Ascending aorta (tissue), 2 donors: ENCODE measurements around the gene KCNQ1OT1. TPM values are rescaled to one million over a fixed set of nuclear protein-coding genes. Genes with fewer than 3 reads are reported as not detected.

Source experiments
- DNase-seq, 2 donors: peaks; one replicate each; pipeline ENCODE4 v3.0.0-alpha.2; 2019; ENCODE audit warnings: low spot score in 2 of 2
- H3K27ac ChIP-seq, 2 donors: fragments of 200-600 bp; sonication (generic); one replicate each; pipeline ENCODE4 v1.5.1; 2016 to 2017; ENCODE audit warnings: mild to moderate bottlenecking in 1 of 2
- H3K27me3 ChIP-seq: fragments of 200-600 bp; sonication (generic); one replicate; pipeline ENCODE4 v1.5.1; 2017
- H3K36me3 ChIP-seq, 2 donors: fragments of 200-600 bp; sonication (generic); one replicate each; pipeline ENCODE4 v1.5.1; 2016
- H3K4me1 ChIP-seq, 2 donors: fragments of 200-600 bp; sonication (generic); one replicate each; pipeline ENCODE4 v1.5.1; 2016 to 2017; ENCODE audit warnings: mild to moderate bottlenecking in 1 of 2
- H3K4me3 ChIP-seq, 2 donors: fragments of 200-600 bp; sonication (generic); one replicate each; pipeline ENCODE4 v1.5.1; 2016 to 2017; ENCODE audit warnings: mild to moderate bottlenecking in 1 of 2
- H3K9me3 ChIP-seq, 2 donors: fragments of 200-600 bp; sonication (generic); one replicate each; pipeline ENCODE4 v1.5.1; 2016
- intact Hi-C: fragments of 100-400 bp; cut with DNase I; formaldehyde crosslinking; loops from one replicate; pipeline ENCODE4 v1.15.1; 2023
- total RNA-seq: library from RNA; depleted of rRNA; stranded (reverse); fragments of >200 nt; gene quantifications from one replicate; pipeline ENCODE4 v1.1.0, GENCODE V29; 2016
- TF ChIP-seq, protein P1 (sequence below), 3 experiments: fragments of 200-600 bp in 2 of 3; fragments of 450-650 bp in 1 of 3; sonication (generic) in 2 of 3; IDR thresholded peaks; one replicate each; pipeline ENCODE4 v1.5.1; 2016 to 2019; ENCODE audit warnings: antibody characterized with exemption in 3 of 3, mild to moderate bottlenecking in 1 of 3, moderate library complexity in 1 of 3

KCNQ1OT1 gene
- total RNA-seq, 1 donor from 2014 or later: 1.5 TPM

DNA sequence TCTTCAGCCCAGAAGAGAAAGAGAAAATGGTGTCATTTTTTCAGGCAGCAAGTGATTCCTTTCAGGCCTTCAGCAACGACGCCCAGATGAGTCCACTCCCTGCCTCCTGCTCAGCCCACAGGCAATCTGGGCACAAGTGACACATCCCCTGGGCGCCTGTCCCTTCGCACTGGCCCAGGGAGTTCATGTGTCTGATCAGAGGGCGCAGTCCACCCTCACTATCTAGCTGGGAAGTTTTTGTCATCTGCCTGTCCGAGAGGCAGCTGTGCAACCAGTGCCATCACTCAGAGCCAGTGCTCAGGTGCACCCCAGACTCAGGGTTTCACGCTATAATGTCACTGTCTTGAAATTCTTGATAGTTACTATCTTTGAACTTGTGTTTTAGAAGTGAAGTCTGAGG is 1.4 kb upstream of the KCNQ1OT1 start:
- Histone ChIP-seq H3K4me1 (peaks cover 0 to 4% of the 10 kb centered on the region in 2 donors), H3K27me3 (no peaks in the 10 kb centered on the region), H3K9me3 (no peaks in the 10 kb centered on the region), H3K27ac (peak overlapping the region; percentile 89 to 96), H3K4me3 (no peak overlapping the region), H3K36me3 (no peaks in the 10 kb centered on the region)
- peak in 1 of 2 donors; percentile 0 for DNase-seq
- TF ChIP-seq, protein P1, sequence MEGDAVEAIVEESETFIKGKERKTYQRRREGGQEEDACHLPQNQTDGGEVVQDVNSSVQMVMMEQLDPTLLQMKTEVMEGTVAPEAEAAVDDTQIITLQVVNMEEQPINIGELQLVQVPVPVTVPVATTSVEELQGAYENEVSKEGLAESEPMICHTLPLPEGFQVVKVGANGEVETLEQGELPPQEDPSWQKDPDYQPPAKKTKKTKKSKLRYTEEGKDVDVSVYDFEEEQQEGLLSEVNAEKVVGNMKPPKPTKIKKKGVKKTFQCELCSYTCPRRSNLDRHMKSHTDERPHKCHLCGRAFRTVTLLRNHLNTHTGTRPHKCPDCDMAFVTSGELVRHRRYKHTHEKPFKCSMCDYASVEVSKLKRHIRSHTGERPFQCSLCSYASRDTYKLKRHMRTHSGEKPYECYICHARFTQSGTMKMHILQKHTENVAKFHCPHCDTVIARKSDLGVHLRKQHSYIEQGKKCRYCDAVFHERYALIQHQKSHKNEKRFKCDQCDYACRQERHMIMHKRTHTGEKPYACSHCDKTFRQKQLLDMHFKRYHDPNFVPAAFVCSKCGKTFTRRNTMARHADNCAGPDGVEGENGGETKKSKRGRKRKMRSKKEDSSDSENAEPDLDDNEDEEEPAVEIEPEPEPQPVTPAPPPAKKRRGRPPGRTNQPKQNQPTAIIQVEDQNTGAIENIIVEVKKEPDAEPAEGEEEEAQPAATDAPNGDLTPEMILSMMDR (IDR thresholded peaks at IDR 0.05): no peak
- intact Hi-C loops: loop anchor here (2.0 kb wide), 1 partner anchor 78 kb away; no protein-coding TSS in a partner anchor

DNA sequence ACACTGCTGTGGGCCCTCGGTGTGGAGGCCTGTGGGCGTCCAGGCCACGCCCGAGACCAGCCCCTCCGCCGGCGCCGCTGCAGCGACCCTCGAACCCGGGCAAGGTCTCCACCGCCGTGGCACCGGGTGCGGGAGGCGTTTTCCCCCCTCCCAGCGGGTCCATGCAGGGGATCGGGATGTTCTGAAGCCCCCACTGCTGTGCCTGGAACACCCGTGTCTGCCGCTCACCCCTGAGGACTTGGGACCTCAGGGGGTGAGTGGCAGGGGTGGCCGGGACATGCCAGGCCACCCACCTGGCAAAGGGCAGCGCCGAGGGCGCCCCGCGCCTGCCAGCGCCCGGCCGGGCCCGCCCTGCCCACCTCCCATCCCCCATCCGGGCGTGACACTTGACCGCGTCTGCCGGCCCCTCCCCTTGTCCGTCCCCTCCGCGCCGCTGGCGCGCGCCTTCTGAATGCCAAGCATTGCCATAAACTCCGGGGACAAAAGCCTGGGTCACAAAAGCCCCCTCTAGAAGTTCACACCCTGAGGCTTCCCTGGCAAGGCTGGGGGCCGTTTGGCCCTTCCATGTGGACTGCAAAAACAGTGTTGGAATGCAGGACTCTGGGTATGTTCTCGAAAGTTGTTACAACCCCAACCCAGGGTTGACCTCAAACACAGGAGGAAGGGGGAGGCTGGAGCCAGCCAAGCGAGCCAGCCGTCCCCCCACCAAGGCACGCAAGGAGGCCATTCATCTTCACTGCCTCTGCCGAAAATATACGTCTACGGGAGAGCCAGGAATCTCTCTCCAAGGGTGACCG is 819 bp upstream of the KCNQ1OT1 start:
- intact Hi-C loops: loop anchor here (1.0 to 2.0 kb wide), 2 partner anchors 78 to 185 kb away; partner anchors contain the start of gene CDKN1C
- Histone ChIP-seq H3K4me1 (peaks cover 0 to 4% of the 10 kb centered on the region in 2 donors), H3K27me3 (no peaks in the 10 kb centered on the region), H3K9me3 (no peaks in the 10 kb centered on the region), H3K36me3 (no peaks in the 10 kb centered on the region), H3K27ac (peak overlapping the region; percentile 89 to 96), H3K4me3 (peak overlapping the region; percentile 50 to 73)
- TF ChIP-seq, protein P1 (IDR thresholded peaks at IDR 0.05): no peak
- DNase-seq: peak; percentile 6 to 80

DNA sequence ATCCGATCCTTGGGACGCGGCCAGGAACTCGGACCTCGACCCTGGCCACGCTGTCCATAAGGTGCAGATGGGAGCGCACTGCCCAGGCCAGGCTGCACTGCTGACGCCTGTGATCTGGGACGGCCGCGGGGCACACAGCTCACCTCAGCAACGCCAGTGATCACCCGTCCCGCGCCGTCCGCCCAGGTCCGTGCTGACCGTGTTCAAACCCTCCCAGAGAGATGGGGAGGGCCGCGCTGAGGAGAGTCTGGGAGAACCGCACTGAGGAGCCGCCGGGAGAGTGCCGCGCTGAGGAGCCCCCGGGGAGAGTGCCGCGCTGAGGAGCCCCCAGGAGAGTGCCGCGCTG is 636 bp downstream of the KCNQ1OT1 start:
- H3K4me3 ChIP-seq: peak overlapping the region; percentile 64 to 80
- peak in 1 of 2 donors; percentile 8 for DNase-seq
- H3K4me1 ChIP-seq: peaks cover 0 to 4% of the 10 kb centered on the region in 2 donors
- H3K9me3 ChIP-seq: no peaks in the 10 kb centered on the region
- intact Hi-C loops: loop anchor here (2.0 kb wide), 1 partner anchor 126 kb away; no protein-coding TSS in a partner anchor
- H3K36me3 ChIP-seq: no peaks in the 10 kb centered on the region
- H3K27ac ChIP-seq: peak overlapping the region; percentile 70 to 77
- TF ChIP-seq, protein P1 (IDR thresholded peaks at IDR 0.05): no peak
- no peaks in the 10 kb centered on the region for H3K27me3 ChIP-seq

DNA sequence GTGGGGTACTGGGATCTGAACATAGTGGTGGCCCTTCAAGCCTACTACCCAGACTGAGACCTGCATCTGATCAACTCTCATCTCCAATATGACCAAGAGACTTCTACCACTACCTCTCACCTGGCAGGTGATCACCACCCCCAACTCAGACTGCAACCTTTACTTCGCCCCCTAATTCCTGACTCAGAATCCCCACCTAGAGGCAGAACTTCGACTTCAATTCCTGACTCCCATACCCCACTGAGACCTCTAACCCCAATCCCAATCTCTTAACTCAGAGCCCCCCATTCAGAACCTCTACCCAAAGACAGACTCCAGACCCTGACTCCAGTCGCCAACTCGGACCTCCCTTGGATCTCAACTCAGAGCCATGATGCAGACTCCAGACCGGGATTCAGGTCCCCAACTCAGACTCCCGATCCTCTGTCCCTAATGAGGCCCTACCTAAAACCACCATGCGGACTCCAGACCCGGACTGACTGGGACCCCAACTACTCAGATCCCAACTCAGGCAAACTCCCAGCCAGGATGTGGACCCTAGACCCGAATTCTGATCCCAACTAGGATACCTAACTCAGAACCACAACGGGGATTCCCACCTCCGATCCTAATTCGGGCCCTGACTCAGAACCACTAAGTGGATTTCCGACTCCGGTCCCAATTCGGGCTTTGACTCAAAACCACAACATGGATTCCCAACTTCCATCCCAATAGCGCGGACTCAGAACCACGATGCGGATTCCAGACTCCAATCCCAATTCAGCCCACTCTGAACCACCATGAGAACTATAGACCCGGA is 1.2 kb downstream of the KCNQ1OT1 start:
- Histone ChIP-seq H3K27ac (no peak overlapping the region), H3K27me3 (no peaks in the 10 kb centered on the region), H3K9me3 (no peaks in the 10 kb centered on the region), H3K4me1 (peaks cover 0 to 4% of the 10 kb centered on the region in 2 donors), H3K4me3 (peak overlapping the region; percentile 64 to 80), H3K36me3 (no peaks in the 10 kb centered on the region)
- intact Hi-C loops: loop anchor here (2.0 kb wide), 1 partner anchor 126 kb away; no protein-coding TSS in a partner anchor
- TF ChIP-seq, protein P1 (IDR thresholded peaks at IDR 0.05): no peak
- DNase-seq: no peak

DNA sequence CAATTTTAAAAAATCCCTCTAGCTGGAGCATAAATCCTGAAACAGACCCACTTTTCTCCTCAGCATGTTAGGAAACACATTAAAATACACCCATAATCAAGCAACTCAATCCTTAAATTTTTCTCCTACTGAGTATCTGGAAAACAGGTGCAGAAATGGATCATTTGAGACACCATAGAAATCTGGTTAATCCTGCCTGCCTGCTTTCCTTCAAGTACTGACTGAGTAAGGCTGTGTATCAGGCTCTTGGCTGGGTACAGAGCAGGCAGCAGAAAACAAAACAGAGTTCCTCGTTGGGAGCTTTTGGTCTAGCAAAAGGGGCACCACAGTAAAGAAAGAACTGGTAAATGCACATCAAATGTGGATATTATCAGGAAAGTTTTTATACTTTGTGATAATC is 1.9 kb downstream of the KCNQ1OT1 start:
- intact Hi-C loops: loop anchor here (2.0 kb wide), 1 partner anchor 127 kb away; no protein-coding TSS in a partner anchor
- Histone ChIP-seq H3K4me3 (peak overlapping the region; percentile 64 to 80), H3K27me3 (no peaks in the 10 kb centered on the region), H3K9me3 (no peaks in the 10 kb centered on the region), H3K4me1 (peaks cover 0 to 4% of the 10 kb centered on the region in 2 donors), H3K36me3 (no peaks in the 10 kb centered on the region), H3K27ac (no peak overlapping the region)
- DNase-seq: no peak
- TF ChIP-seq, protein P1 (IDR thresholded peaks at IDR 0.05): no peak
